Ramos (cell line): ENCODE data around the gene CCDC24.

Experiments
- in situ Hi-C: fragments of 300-500 bp; cut with MboI; formaldehyde crosslinking; loops from one replicate; pipeline ENCODE4 v1.14.3; 2022; ENCODE audit warnings: low sequenced_read_pairs; ENCODE audit not compliant: unreplicated experiment

CCDC24 gene

DNA sequence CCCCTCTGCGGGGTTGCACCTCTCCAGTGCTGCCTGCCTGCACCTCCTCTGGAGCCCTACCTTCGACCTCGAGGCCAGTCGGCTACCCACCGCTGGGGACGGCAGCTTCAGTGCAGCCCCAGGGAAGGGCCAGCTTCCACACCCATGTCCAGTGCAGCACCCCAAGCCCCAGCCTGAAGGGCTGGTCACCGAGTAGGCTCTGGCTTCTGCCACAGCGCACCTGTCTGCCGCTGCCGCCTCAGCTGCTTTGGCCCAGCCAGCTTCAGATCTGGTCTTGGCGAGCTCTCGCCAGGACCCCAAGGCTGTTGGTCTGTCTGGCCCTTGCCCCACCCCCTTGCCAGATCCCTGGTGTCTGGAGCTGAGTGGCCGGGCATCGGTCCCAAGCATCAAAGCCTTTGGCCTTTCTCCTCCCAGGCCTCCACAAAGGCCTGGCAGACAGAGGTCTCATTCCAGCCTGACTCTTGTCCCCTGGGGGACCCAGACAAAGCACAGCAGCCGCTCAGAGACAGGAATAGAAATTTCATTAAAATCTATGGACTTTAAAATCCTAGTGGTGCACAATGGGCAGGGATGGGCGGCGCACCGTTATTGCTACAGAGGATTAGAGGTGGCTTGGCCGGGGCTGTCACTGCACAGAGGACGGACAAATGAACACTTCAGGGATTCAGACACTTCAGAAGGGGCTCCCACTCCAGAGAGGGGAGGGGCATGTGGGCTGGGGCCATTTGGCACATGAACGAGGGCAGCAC, 4.8 kb downstream of the CCDC24 start:
- in situ Hi-C loops = no loop called here

DNA sequence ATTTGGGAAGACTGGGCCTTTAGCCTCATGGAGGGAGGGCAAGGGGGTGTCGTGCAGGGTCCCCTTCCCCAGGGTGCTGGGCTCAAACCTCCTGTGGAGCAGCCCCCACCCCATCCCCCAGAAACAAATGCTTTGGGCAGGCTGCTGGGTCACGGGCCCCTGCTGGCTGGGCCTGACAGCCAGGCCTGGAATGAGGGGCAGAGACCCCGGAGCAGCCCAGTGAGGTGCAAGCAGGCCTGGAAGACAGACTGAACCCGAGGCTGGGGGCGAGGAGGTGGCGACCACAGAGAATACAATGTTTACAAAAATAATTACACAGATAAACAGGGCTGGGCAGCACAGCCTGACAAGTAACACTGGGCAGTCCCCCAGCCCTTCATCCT, 5.3 kb downstream of the CCDC24 start:
- in situ Hi-C loops = no loop called here

DNA sequence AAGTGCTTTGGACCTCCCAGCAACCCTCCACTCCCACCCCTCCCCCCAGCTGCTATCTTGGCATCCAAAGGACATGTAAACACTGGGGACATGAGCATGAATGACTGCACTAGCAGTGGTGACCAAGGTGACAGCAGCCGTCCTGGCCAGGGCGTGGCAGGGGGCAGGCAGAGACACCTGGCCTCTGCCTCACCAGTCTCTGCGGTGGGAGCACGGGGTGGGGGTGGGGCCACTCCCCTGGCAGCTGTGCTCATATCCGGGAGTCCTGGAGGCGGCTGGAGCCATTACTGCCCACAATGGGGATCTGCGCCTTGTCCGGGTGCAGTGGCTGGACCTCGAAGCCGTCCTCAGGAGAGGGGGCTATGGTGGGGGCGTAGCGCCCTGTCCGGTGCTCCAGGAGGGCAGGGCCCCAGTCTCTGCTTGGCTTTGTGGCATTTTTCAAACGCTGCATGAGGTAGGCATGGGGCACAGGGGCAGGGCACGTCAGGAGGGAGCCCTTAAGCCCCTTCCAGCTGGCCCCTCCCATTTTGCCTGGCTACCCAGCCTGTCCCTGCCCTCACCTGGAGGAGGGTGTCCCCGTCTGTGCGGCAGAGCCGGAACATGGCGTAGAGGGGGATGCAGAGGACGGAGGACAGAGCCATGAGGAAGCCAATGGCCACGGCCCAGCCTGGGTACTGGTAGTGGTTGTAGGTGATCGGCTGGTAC, 6.0 kb downstream of the CCDC24 start:
- in situ Hi-C loops = no loop called here

DNA sequence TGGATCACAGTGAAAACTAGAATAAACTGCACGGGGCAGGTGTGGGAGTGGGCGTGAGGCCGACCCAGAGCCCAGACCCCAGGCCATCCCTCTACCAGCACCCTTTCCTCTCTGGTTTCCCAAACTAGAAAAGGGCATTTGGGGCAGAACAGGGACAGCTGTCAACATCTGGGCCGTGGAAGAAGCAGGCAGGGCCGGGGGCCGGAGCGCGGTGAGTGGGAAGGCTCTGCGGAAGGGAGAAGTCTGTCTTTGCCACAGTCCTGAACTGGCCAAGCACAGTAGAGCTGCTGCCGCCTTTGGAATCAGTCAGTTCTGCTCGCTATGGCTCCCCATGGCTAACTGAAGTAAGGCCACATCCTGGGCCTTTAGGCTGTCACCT, 6.6 kb downstream of the CCDC24 start:
- in situ Hi-C loops = no loop called here

DNA sequence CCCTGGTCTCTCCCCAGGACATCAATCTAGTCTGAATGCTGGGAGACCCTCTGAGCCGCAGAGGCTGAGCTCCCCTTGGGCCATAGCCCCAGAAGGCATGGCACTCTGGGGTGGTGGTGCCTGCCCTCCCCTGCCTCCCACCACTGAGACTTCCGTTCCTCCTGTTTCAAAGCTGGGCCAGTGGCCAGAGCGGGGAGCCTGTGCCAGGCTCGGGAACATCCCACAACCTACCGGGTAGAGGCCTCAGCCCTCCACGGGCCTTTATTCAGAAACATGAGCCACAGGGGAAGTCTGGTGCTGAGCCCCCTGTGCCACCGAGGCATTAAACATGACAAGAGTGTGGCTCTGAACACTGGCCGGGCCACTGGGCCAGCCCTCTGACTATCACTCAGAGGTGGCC, 8.1 kb downstream of the CCDC24 start:
- in situ Hi-C loops = no loop called here

DNA sequence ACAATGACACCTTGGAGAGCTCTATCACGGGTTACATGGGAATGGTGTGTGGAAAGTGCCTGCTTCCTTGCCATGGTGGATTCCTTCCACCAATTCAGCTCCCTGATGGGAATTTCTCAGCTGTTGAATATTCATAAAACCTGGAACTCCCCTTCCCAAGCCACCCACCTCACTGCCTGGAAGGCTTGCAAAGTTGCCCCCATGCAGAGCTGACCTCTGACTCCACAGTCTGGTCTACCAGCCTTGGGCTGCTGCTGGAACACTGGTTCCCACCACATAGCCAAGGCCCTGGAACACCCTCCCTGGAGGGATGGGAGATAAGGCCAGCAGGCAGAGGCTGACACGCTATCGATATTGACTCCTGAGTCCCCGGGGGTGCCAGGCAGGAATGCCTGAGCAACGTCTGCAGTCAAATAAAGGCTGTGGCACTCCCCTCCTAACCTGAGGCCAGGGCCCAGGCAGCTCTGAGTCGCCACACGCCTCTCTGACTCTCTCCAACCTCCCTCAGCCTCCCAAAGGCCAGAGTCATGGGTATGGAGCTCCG, 8.8 kb downstream of the CCDC24 start:
- in situ Hi-C loops = loop anchor here (5.0 kb wide), 1 partner anchor 47 kb away; no protein-coding TSS in a partner anchor

DNA sequence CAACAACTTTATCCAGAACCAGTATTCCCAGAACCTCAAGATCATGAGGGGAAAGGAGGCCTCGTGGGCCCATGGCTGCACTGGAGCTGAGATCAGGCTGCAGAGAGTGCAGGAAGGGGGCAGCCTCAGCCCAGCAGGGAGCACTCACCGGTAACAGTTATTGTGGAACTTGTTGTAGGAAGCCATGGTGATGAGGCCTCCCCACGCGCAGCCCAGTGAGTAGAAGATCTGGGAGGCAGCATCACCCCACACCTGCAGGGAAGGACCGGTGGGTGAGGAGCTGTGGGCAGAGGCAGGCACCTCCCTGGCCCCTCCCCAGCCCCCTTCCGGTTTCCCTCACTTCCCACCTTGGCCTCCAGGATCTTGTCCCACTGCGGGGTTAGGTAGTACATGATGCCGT, 10.8 kb downstream of the CCDC24 start:
- in situ Hi-C loops = loop anchor here (5.0 kb wide), 1 partner anchor 45 kb away; no protein-coding TSS in a partner anchor

DNA sequence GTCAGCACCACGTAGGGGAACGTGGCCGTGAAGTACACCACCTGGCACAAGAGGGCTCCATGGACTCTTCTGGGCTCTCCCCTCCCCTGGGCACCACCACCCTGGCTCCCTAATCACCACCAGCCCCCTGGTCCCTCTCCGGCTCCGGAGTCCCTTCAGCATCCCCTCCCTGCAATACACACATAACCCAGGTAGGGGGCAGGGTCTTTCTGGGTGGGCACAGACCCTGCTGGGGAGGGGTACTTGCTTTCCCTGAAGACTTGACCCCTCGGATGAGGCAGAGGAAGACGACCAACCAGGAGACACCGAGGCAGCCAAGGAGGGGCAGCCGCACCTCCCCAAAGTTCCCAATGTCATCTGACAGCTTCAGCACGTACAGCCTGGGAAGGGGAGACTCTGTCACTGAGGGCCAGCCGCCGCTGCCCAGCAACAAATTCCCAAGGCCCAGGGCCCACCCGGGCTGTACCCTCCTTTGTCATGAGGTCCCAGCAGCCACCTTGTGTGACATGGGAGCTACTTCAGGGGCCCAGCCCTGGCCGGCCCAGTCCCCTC, 11.3 kb downstream of the CCDC24 start:
- in situ Hi-C loops = loop anchor here (5.0 kb wide), 1 partner anchor 45 kb away; no protein-coding TSS in a partner anchor

DNA sequence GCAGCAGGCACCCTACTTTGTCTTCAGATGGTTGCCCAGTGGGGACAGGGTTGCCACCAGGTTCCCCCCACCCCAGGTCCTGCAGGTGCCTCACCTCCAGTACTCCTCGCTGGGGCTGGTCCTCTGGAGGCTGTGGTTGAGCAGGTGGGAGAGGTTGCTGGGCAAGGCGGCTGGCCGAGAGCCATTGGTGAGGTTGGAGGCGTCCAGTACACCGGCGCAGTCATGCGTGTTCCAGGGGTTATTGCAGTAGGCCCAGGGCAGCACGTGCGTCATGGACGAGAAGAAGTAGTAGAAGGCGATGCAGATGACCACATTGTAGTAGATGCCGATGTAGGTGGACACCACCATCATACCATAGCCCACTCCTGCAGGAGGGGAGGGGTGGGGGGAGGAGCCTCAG, 16.9 kb downstream of the CCDC24 start:
- in situ Hi-C loops = no loop called here

DNA sequence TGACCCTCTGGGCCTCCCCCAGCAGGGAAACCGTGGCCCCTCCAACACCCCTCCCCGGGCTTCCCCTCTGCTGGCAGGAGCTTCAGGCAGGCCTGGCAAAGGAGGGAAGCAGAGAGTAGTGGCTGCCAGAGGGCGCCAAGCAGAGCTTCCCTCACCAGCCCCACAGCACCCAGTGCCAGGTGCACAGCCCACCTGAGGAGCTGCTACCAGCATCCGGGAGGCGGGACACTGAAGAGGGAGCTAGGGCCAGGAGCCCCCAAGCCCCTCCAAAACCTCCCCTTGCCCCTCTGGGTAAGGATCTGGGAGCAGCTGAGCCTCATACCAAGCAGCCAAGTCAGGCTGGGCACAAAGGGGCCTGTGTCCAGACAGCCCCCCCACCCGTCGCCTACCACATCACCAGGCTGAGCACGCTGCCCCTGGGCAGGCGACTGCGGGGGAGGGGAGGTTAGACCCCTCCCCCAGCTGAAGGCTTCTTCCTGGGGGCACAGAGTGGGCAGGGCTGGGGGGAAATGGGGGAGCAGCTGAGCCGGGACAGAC, 19.6 kb downstream of the CCDC24 start:
- in situ Hi-C loops = no loop called here

DNA sequence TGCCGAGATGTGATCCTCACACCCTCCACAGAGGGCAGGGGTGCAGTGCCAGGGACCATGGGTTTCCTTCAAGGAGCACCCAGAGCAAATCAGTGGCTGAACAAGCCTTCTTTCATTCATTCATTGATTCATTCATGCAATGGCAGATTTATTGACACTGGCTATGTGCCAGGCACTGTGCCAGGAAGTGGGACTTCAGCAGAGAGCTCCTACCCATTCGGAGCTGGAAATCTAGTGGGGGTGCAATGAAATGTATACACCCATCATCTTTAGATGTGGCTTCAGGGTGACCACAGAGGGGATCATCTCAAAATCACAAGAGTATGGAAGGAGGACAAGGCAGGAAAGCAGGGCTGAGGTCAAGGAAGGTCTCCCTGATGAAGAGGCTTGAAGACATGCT, 21.0 kb downstream of the CCDC24 start:
- in situ Hi-C loops = no loop called here

DNA sequence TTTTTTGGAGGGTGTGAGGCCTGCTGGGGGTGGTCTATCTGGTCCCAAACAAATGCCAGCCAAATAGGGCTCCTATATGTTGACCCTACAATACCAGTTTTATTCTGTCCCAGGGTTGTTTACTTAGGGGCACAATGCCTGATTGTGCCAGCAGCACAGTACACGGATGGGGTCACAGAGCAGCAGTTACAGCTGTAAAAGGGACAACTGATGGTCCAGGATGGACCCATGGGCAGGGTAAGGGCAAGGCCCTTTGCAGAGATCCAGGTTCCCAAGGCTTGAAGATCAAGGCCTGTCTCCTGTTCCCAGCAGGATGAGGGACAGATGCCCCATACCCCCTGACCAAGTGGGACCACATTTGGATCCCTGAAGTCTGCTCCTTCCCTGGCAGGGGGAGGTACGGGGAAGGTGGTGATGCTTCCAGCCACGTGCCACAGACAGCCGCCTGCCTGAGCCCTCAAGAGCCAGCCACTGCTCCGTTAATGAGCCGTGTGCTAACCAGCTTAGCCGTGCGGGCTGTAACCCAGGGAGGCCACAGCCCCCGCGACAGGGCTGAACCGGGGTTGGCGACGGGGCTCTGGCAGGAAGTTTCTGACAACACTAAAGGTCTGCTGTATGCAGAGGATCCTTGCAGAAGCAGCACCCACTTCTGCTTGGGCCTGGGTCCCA, 21.7 kb downstream of the CCDC24 start:
- in situ Hi-C loops = no loop called here

DNA sequence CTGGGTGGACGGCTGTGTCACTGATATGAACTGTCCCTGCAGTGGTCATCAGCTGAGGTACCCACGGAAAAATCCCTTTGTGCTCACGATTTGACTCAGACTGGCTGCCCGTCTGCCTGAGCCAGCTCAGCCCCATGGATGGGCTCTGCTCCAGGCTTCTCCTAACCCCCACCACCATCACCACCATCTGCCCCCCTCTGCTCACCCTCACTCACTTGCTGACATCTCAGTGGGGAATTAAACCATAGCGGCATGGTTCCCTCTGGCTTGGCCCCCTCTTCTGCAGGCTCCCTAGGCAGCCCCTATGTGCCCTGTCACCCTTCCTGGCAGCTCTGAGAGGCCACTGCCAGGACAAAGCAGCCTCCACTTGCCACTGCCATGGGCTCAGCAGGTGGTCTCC, 22.6 kb downstream of the CCDC24 start:
- in situ Hi-C loops = no loop called here

DNA sequence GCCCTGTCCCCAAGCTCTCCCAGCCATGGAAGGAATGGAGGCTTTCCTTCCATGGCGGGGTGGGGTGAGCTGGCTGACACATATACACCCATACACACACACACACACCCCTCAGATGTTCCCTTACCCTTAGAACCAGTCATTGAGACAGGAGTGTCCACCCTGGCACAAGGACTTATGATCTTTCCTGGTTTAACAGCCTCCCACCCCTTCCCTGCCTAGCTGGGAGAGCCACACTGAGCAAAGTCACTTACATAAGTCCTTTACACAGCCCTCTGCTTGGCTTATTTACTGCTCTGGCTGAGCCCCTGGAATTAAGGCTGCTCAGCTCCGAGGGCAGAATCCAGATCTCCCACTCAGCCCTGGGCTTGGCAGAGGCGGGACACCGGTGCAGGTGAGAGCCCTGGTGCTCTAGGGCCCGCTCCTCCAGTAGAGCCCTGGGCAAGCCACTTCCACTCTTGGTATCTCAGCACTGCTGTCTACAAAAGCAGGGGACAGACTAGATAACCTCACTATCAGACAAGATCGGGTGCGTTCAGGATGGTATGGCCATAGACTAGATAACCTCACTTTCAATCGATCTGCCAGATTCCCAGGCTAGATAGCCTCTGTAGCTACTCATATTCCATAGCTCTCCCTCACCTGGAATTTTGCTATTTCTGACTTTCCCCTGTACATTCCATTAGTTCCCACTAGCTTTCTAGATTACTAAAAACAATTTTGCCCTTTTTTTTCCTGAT, 23.1 kb downstream of the CCDC24 start:
- in situ Hi-C loops = no loop called here

DNA sequence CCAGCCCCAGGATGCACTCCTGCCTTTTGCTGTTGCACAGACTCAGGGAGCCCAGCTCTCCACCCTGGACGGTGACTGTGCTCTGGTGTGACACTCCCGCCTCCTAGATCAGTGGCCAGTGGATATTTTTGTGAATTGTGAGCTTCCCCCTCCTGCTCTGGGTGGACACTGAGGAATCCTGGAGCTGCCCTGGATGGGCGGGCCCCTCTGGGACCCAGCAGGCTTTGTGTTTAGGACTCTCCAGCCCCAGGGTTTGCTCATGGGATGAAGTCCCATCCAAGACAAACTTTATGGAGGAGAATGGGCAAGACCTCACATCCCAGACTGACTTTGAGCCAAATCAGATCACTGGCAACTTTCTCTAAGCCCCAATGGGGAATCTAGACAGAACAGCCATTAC, 23.8 kb downstream of the CCDC24 start:
- in situ Hi-C loops = no loop called here

DNA sequence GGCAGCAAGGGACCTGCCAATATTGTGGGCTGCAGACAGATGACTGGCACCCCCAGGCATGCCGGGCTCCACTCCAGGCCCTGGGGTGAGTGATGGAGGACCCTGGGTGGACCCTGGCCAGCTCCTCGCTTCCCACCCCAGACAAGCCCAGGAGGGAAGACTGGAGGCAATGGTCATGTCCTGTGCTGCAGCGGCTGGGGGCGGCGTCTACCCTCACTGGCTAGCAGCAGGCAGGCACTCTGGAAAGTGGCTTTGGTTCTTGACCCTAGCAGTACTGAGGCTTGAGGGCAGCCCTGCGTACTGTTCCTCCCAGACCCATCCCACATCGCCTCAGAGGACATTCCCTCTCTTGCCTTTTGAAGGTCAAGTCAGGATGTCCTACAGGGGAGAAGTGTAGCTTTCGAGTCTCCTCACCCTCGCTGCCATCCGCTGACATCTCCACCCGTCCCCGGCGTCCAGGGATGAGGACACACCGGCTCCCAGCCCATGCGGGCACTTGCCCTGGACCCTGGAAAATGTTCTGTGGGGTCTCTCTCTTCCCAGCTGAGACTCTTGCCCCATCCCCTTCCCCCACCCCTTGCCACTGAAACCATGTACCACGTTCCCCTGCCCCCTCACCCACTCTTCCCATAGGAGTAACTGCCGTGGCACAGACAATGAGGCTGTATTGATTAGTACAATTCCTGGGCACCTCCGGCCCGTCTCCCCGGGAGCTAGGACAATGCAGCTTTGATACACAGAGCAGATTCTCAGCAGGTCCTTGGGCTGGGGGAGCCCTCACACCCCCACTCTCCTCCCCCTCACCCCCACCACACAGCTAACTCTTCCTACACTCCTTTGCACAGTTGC, 24.9 kb downstream of the CCDC24 start:
- in situ Hi-C loops = no loop called here

DNA sequence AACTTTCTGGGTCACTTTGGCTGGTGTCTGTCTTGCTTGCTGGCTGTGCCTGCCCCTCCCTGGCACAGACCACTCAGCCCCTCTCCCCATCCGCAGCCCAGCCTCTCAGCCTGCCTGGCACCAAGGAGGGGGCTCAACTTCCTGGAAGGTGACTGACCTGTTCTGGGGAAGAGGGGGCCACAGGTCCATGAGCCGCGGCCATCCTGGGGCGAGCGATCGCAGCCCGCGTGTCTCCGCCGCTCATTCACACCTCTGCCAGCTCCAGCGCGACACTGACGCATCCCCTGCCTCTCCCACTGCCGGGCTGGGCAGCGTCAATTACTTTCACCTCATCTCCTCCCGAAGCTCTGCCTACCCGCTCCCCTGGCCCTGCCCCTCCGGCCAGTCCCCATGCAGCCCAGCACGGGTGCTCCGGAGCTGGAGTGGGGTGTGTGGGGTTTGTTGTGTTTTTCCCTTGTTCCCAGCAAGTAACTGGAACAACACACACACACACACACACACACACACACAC, 25.5 kb downstream of the CCDC24 start:
- in situ Hi-C loops = no loop called here

DNA sequence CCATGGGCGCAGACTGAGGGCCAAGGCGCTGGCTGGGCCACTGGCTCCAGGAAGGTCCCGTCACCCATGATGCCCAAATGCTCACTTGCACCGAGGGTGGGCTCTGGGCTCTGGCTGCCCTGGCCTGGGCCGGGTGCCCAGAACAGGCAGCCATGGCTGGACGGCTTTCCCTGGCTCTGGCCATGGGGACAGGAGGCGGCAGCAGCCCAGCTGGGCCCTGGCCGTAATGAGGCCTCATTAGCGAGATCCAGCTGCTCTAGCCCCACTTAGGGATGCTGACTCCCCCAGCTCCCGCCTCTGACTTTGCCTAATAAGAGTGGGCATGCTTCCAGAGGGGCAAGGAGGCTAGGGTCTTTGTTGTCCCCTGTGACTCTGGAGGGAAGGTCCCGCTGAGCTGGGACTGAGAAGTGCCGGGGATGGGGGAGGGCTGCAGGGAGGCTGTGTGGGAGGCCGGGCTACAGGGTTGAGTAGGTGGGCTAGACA, 28.1 kb downstream of the CCDC24 start:
- in situ Hi-C loops = no loop called here

DNA sequence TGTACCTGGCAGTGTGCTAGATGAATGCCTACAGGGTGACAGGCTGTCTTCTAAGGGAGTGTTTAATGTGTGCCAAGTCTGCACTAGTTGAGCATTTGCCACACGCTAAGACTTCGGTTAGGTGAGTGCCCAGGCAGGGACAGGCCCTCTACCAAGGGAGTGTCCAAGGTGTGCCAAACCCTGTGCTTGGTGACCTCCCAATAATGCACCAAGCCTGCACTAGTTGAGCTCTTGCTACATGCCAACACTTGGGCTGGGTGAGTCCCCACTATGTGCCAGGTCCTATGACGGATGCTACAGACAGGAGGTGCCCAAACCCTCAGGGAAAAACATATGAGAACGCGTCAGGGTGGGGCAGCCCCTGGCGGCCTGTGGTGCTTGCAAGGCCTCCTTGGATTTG, 29.1 kb downstream of the CCDC24 start:
- in situ Hi-C loops = no loop called here
